Astrocyte of the spinal cord (primary cell): Measurements from ENCODE around the gene KIF16B.
"Not testable (repeated sequence)": the region's sequence is repeated elsewhere in the genome, so short reads cannot be mapped to it uniquely, and the experiment has no call there.

ENCODE experiments used
- DNase-seq: peaks from one replicate; pipeline ENCODE4 v3.0.0; 2011; ENCODE audit warnings: low read depth, low spot score
- H3K4me3 ChIP-seq: 2 replicates; pipeline ENCODE4 v1.5.1; 2011; ENCODE audit warnings: low read depth, mild to moderate bottlenecking, low read length, moderate library complexity
- in situ Hi-C: cut with HindIII; loops from 2 replicates; pipeline ENCODE4 v1.10.0; 2017; ENCODE audit warnings: low sequenced_read_pairs
- TF ChIP-seq, protein P1 (sequence below): IDR thresholded peaks from 2 replicates; pipeline ENCODE4 v1.5.1; 2012; ENCODE audit warnings: low read depth, mild to moderate bottlenecking, low read length, inconsistent platforms

The KIF16B gene

DNA sequence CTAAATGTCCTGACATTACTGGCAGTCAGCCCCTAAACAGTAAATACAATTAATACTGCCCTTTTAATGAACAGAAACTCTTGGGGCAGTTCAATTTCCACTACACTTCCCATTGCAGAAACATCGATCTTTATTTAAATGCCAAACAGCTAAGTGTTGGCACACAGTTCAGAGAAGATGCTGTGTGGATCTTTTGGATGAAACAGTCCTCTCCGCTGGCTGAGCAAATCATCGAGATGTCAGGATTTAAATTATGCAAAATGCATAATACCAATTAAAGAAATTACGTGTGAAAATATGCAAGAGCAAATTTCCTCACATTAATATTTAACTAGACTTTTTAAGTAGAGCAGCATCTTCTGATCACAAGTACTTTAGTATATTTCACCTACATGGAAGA is 132.6 kb downstream of the KIF16B start:
- in situ Hi-C loops, result no loop called here
- no peak overlapping the region for H3K4me3 ChIP-seq
- TF ChIP-seq, protein P1, sequence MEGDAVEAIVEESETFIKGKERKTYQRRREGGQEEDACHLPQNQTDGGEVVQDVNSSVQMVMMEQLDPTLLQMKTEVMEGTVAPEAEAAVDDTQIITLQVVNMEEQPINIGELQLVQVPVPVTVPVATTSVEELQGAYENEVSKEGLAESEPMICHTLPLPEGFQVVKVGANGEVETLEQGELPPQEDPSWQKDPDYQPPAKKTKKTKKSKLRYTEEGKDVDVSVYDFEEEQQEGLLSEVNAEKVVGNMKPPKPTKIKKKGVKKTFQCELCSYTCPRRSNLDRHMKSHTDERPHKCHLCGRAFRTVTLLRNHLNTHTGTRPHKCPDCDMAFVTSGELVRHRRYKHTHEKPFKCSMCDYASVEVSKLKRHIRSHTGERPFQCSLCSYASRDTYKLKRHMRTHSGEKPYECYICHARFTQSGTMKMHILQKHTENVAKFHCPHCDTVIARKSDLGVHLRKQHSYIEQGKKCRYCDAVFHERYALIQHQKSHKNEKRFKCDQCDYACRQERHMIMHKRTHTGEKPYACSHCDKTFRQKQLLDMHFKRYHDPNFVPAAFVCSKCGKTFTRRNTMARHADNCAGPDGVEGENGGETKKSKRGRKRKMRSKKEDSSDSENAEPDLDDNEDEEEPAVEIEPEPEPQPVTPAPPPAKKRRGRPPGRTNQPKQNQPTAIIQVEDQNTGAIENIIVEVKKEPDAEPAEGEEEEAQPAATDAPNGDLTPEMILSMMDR, result no peak
- no peak for DNase-seq

DNA sequence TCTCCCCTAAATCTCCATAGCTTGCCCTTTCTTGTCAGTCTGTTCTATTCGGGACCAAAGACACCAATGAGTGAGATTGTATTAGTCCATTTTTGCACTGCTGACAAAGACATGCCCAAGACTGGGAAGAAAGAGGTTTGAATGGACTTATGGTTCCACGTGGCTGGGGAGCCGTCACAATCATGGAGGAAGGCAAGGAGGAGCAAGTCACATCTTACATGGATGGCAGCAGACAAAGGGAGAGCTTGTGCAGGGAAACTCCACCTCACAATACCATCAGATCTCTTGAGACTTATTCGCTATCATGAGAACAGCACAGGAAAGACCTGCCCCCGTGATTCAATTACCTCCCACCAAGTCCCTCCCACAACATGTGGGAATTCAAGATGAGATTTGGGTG is 133.7 kb downstream of the KIF16B start:
- DNase-seq, H3K4me3 ChIP-seq, in situ Hi-C loops: not testable (repeated sequence)

DNA sequence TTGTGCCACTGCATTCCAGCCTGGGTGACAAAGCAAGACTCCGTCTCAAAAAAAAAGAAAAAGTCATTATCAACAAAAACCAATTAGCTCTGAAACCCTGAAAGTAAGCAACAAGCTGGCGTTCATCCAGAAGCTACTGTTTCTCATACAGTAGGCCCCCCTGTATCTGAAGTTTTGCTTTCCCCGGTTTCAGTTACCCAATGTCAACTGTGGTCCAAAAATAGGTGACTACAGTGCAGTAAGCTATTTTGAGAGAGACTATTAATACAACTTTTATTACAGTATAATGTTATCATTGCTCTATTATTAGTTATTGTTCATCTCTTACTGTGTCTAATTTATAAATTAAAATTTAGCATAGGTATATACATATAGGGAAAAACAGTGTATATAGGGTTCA is 135.1 kb downstream of the KIF16B start:
- TF ChIP-seq, protein P1, result no peak
- in situ Hi-C loops, result no loop called here
- no peak for DNase-seq
- no peak overlapping the region for H3K4me3 ChIP-seq

DNA sequence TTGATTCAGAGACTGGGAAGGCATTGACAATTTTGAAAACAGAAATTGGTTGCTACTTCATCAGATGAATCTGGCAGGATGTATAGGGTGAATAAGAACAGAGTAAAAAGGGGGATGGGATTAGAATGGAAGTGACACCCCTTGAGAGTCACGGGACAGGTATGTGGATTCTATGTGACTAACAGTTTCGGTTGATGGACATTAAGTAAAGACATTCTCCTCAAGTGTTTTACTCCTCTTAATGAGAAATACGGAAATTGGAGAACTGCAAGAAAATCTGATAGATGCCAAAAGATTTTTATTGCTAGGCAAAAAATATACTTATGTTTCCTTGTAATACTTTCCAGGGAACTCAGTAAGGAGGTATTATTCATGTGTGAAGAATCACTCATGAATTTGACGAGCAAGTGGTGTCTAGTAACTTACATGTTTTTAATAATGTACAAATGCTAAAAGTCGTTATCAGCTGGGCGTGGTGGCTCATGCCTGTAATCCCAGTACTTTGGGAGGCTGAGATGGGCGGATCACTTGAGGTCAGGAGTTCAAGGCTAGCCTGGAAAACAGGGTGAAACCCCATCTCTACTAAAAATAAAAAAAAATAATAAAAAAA is 135.8 kb downstream of the KIF16B start:
- in situ Hi-C loops, result no loop called here
- H3K4me3 ChIP-seq, result no peak overlapping the region
- DNase-seq, result no peak
- TF ChIP-seq, protein P1, result no peak

DNA sequence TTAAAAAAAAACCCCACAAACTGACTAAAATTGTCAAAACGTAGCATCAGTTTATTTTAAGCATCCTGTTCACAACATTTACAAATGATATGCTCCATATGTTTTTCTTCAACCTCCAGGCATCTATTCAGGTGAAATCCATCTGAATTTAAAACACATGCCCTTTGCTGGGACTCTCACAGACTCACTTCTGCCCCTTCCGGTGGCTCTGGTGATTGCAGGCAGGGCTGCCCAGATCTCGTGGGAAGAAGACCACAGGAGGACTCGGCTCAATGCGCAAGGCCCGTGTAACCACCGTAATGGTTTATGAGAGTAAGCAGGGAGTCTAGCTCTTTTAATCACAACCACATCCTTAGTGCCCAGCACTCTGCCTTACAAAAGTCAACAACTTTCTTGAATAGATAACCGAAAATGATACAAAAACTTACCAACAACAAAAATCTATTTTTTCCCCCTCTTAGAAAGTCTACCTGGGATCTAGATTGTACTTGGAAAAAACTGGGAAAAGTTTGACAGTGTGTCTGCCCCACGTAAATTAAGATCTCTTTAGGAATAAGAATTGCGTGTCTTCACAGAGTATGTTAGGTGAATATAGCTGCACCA is 139.1 kb downstream of the KIF16B start:
- peak; percentile 42 for DNase-seq
- TF ChIP-seq, protein P1, result peak; percentile 82
- H3K4me3 ChIP-seq, result no peak overlapping the region
- in situ Hi-C loops, result no loop called here

DNA sequence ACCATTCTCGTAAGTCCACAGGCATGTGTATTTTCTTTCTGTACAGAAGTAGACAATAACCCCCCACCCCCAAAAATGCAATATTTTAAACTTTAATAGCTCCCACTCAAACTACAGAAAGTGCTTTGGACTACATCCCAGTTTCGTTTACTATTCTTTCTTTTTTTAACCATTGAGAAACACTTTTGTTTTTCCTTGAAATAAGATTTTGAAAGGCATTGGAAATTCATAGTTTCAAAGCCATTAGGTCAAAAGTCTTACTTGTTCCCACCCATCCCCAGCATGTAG is 140.0 kb downstream of the KIF16B start:
- DNase-seq, result no peak
- TF ChIP-seq, protein P1, result no peak
- in situ Hi-C loops, result no loop called here
- no peak overlapping the region for H3K4me3 ChIP-seq

DNA sequence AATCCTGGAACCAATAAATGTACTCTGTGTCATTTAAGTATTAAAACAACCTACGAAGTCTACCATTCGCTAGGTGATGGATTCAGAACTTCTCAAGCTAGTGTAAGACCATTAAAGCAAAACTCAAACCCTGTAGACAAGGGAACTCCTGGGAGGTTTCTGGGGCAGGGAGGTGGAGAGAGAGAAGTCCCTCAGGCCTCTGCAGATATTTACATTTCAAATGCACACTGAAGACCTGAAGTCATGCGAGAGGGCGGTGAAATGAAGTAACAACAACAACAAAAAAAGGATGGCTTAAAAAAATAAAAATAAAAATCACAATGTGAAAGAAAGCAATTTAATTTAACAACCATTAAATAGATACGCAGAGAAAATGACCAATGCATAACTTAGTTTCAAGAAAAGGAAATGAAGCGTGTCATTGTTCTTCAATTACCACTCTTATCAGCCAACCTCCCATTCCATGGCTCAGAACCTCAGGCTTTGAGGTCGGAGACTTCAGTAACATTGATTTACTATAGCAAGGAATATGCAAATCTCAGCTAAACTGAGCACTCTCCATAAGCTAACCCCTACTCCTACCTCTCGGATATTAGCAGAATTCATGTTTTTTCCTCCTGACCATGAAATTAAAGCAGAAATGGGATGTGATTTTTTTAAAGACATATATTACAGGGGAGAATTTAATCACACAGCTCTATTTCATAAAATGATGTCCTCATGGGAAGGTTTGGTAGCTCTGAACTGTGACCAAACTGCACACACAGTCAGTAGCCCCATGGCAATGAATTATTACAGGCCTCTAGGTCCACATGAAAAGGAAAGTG is 140.6 kb downstream of the KIF16B start:
- no peak for DNase-seq
- in situ Hi-C loops, result no loop called here
- no peak overlapping the region for H3K4me3 ChIP-seq
- TF ChIP-seq, protein P1, result no peak
